HL-60/S4 treated with retinoic acid at 250 ng/mL for 4 days and 3 days (cell line): Measurements from ENCODE around the gene PPP1R3G.

Experiments used
- in situ Hi-C: fragments of 300-500 bp; cut with MboI; formaldehyde crosslinking; loops from 2 replicates; pipeline ENCODE4 v1.7.0; 2022; ENCODE audit warnings: low sequenced_read_pairs

Gene PPP1R3G

DNA sequence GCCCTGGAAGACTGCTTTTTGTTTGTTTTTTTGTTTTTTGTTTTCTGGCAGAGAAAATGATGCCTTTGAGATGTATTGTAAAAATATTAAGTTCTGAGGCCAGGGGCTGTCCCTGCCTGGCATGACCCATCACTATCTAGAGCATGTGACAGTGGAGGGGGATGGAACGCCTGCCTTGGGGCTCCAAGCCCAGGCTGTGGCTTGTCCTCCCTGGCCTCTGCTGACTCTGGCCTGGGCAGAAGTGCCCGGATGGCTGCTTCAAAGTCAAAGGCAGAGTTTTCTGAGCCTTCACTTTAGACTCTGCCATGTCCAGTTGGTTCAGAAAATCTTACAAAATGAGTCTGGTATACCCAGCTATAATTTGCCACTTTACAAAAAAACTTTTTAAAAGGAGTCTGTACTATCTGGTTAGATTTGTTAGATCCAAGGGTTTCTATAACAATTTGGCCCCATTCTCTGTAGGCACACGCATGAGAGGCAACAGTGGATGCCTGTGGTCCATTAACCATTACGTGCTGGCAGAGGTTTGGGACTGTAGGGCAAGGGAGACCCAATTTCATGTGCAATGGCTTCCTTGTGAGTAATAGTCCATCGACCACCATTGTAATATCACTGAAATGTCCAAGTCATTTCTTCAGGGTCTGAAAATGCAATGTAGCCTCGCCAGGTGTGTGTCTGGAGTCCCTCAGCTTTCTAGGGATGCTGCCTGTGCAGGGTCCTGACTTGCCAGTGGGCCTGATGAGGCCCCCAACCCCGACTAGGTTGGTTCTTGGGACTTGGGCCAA is 8.3 kb downstream of the PPP1R3G start:
- in situ Hi-C loops: no loop called here

DNA sequence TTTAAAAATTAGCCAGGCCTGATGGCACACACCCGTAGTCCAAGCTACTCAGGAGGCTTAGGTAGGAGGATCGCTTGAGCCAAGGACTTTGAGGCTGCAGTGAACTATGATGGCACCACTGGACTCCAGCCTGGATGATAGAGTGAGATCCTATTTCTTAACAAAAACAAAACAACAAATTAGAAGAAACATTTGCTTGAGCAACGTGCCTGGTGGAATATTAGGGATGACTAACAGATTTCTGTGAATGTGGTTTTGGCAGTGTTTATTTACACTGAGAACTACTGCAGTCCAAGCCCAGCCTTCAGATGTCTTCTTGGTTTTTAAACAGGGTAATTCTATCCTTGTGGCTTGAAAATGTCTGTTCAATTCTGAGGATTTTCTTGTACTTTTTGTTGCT is 9.2 kb downstream of the PPP1R3G start:
- in situ Hi-C loops: no loop called here

DNA sequence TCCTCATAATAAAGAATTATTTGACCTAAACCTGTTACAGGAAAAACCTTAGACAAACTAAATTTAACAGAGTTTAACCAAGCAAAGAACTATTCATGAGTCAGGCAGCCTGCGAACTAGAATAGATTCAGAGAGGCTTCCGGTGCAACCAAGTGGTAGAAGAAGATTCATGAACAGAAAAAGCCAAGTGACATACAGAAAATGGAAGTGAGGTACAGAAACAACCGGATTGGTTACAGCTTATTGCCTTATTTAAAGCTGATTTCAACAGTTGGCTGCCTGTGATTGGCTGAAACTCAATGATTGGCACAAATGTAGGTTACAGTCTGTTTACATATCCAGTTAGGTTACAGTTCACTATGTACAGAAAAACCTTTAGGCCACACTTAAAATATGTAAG is 10.1 kb downstream of the PPP1R3G start:
- in situ Hi-C loops: no loop called here

DNA sequence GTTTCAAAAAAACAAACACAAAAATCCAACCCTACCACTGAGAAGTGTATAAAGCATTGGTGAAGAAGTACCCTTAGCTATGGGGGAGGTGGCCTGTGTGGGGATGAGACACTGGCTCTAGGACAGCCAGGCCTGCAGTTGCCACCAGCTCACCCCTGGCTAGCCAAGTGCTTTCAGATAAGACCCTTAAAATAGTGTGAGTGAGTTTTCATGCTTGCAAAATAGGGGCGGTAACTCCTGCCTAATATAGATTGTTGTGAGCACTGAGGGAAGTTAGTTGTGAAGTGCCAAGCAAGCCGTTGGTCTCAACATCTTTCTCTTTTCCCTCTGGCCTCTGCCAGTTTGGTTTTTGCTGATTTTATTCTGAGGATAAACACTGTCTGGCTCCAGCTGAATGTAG is 11.3 kb downstream of the PPP1R3G start:
- in situ Hi-C loops: no loop called here

DNA sequence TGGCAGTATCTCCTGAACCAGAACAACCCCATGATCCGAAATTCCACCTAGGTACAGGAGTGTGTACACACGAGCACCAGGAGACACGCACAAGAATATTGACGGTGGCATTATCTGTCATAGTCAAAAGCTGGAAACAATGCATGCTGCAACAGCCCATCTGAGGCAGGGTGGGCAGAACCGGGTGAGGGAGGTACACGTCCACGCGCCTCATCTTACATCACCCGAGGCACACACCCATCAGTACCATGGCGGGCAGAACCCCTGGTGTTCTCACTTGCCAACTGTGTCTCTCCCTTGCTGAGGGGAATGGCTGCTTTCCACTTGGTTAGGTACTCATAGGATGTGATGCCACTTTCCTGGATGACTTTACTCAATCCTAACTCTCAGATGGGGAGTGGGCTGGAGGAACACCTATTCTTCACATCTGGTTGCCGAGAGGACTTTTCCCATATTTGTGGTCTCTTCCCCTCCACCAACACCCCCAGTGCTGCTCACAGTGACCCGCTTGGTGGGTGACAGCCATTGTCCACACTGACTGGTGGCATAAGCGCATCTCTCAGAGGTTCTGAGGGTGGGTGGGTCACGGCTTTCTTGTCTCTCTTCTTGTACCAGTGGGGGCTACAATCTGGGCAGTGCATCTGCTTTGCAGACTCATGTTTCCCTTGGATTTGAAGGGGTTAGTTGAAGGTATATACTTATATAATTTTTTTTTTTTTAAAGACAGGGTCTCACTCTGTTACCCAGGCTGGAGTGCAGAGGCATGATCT is 13.5 kb downstream of the PPP1R3G start:
- in situ Hi-C loops: no loop called here

DNA sequence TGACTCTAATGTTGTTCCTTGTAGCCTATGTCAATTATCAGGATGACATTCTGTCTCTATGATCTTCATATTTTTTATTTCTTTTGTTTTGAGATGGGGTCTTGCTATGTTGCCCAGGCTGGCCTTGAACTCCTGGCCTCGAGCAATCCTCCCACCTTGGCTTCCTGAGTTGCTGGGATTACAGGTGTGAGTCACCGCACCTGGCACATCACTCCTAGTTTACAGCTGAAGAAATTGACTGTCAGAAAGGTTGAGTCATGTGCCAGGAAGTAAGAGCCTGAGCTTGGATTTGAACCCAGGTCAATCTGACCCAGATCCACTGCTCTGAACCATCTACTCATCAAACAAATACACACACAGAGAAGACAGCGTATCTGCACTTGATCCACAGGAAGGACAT is 14.4 kb downstream of the PPP1R3G start:
- in situ Hi-C loops: no loop called here

DNA sequence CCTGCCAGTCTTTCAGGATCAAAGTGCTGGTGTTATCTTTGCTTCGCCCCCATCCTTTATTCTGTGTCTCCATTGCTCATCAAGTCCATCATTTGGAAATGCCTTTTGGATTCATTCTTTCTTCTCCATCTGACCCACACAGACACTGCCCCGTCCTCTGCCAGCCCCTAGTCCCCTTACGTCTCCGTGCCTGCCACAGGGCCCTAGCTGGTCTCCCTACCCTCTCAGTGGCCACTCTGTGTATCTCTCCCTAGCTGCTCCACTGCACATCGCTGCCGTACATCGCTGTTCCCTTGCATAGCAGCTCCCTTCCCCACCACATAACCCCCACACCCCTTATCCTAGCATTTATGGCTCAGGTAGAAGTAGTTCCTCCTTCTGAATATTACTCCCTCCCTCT is 15.7 kb downstream of the PPP1R3G start:
- in situ Hi-C loops: no loop called here

DNA sequence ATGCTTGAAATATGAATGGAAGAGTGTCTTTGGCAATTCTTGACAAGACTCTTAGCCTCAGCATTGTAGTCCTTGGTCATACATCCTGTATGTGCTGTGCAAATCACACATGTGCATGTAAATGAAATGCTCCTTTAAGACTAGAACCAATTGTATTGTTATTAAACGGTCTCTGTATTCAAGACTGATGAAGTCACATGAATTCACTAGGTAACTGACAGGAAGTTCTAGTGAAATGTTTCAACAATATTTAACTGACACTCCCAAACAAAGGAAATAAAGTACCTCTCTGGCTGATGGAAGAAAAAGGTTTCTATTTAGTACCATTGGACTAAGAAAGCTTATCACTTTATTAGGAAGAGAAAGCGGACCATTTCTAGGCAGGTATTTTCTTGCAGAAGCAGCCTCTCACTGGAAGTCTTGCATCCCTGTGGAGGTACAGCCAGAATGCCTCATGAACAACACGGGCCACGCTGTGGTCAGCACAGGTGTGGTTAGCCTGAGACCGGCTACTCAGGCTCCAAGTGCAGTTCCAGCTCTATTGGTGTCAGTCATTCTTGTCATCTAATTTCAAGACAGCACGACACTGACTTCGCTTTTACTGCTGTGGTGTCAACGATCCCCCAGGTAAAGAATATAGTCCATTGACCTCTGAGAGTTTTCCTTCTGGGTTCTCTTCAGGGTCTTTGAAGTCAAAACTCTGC is 17.3 kb downstream of the PPP1R3G start:
- in situ Hi-C loops: no loop called here

DNA sequence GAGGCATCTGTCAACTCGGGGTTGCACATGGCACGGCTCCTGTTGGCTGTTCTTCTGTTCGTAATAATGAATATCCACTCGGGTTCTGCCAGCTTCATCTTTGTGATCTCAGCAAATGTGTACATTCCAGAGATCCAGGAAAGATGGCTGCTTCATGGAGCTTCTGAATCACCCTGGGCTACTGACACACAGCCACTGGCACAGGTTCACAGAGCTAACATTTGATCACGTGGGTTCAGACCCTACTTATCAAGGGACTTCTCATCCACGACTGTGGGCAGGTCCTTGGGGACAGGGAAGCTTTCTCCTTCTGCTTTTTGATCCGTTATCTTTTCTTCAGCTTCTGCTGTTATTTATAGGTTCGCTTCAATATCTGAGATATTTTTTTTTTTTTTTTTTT is 18.1 kb downstream of the PPP1R3G start:
- in situ Hi-C loops: no loop called here

DNA sequence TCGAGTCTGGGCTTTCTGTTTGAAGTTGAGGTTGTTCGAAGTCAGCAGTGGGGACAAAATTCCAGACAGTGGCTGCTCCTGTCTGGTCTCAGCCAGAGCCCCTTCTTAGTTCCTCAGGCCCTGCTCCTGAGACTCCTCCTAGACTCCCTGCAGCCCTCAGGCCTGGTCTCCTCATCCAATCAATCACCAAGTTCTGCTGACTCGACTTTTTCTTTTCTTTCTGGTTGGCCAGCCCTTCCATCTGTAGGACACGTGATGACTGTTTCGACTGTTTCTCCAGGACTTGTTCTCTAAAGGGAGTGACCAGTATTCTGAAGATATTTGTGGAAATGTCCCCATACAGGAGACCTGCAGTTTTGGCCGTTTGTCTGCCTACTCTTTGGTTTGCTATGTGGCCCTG is 19.5 kb downstream of the PPP1R3G start:
- in situ Hi-C loops: no loop called here

DNA sequence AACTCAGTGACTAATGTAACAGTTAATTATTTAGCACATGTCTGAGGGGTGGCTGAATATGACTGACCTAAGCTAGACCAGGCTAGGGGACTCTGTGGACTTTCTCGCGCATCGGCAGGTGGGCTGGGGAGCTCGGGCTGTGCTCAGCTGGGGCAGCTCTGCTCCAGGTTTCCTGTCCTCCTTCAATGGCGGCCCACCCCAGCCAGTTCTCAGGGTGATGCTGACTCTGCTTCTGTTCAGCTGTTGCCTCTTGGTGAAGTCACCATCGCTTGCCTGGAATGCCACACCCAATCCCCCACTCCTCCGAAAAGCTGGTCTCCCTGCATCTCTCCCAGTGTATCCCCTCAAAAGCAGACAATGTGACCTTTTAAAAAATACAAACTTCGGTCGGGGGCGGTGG is 20.0 kb downstream of the PPP1R3G start:
- in situ Hi-C loops: no loop called here

DNA sequence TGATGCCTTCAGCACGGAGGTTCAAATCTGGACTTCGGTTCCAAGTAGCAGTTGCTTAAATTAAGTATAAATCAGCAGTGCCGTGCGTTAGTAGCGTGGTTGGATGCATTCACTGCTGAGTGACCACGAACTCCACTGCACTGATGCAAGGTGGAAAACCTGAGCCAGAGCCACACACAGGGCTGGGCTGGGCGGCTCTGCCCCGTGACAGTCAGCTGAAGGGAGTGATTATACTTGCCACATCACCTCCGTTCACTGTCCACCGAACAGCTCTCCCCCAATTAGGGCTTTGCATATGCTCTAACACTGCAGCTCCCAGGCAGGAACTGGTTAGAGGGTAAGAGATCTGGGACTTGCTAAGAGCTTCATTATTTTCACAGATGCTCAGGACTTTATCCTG is 22.2 kb downstream of the PPP1R3G start:
- in situ Hi-C loops: no loop called here

DNA sequence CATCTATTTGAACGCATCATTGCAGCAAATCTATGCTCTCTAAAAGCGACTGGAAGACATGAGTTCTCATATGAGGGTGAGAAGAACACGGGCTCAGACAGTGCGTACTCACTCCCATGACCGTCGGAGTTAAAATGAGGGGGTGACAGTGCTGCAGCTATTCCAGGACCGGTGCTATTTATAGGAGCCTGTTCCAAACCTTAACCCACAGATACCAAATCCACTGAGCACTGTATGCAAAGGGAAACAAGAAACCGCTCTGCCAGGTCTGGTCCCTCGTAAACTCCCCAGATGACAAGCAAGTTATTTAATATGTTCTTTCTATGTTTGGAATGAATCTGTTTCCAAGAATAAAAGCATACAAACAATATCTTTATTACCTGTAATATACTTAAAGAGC is 22.9 kb downstream of the PPP1R3G start:
- in situ Hi-C loops: no loop called here

DNA sequence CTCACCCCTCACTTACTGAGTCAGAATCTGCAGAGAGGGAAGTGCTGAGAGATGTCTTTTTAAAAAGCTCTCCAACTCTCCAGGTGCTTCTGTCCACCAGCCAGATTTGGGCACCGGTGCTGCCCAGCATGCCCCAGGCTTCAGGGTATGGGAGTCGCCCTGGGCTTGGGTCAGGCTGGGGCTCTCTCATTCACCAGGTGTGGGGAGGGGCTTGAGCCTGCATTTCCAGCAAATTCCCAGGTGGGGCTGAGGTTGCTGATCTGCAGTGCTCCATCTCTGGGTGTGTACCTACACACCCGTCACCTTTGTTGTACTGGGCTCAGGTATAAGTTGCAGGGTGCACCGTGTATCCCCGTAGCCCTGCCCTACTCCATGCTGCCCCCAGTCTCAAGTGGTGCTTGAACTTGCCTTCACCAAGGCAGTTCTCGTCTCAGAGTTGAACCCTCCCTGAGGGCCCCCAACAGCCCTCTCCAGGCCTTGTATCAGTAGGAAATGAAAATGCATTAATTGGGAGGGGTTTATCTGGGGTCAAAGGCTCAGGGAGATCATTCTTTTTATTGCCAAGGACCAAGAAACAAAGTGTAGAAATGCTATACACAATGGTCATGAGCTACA is 23.5 kb downstream of the PPP1R3G start:
- in situ Hi-C loops: no loop called here

DNA sequence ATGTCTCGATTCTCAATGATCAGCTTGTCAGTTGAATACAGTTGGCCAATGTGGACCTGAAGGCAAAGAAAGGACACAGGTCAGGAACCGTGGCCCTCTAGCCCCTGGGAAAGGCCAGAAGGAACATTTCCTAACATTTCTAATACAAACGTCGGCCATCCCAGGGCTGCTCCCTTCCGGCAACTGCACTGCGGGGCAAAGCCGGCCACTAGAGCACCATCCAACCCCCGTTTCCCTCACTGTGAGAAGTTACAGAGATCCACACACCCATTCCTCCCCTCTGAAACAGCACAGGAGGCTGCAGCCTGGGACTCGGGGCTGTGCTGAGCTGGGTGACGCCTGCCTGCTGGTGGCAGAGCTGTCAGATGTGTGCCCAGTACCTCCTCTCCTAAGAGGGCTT is 24.3 kb downstream of the PPP1R3G start:
- in situ Hi-C loops: no loop called here

DNA sequence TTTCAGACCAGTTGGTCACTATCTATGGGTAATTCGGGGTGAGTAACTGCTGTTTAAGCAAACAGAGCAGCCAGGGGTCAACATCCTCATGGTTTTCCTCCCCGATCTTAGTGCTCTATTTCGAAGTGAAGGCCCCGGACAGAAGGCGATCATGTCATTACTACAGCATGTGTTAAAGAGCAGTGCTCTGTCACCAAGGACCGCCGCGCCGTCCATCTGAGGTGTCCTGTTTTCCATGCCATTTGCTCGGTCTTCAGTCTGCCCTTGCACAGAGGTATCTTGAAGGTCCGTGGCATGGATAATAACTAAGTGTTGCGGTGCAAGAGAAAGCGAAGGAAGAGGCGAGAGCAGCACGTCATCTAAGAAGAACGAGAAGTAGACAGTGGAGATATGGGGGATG is 25.1 kb downstream of the PPP1R3G start:
- in situ Hi-C loops: no loop called here

DNA sequence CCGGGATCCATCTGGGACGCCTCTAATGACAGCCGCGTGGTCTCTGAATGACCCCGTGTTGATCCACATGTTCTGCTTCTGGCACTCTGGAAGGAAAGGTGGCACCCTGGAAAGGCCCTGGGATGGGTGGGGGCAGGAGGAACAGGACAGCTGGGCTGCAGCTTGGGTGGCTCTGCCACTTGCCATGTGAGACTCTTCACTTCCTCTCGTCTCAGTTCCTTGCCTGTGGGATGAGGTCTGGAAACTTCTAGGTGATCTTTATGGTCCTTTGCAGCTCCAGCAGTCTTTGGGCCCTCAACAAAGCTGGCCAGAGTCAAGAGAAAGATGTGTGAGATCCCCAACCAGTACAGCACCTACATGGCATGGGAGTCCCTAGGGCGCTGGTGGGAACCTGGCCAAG is 26.5 kb downstream of the PPP1R3G start:
- in situ Hi-C loops: no loop called here

DNA sequence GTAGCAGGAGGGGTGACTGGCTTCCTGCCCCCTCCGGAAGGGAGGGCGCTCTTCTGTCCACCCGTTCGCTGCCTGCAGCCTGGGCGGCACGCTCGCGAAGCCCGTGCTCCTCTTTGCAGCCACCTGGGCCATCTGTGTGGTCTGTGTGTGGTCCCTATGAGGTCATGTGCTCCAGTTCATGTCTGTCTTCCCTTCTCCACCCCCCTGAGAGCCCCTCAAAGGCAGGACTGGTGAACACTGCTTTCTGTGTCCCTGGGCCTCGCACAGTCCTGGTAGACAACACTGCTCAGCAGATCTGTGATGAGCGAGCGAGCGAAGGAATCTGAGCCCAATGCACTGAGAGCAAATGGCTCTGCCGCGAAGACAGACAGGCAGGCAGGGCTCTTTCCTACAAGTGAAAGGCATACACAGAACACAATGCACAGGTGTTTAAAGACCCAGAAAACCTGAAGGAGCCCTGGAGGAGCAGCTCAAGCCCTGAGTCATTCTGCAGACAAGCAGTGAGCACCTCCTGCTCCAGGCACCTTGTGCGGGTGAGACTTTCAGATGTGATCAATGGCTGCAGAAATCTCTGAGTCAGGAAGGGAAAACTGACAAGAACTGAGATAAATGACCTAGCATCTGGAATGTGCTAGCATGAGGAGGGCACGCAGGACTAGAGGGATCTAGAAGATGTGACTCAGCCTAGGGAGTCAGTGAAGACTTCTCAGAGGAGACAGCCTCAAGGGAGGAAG is 27.1 kb downstream of the PPP1R3G start:
- in situ Hi-C loops: no loop called here

DNA sequence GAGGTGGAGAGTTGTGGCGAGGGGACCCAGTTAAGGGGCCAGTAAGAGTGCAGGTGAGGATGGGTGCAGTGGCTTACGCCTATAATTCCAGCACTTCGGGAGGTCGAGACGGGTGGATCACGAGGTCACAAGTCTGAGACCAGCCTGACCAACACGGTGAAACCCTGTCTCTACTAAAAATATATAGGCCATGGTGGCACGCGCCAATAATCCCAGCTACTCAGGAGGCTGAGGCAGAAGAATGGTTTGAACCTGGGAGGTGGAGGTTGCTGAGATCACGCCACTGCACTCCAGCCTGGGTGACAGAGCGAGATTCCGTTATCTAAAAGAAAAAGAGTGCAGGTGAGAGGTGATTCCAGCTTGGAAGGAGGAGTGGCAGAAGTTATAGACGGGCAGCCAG is 28.0 kb downstream of the PPP1R3G start:
- in situ Hi-C loops: no loop called here

DNA sequence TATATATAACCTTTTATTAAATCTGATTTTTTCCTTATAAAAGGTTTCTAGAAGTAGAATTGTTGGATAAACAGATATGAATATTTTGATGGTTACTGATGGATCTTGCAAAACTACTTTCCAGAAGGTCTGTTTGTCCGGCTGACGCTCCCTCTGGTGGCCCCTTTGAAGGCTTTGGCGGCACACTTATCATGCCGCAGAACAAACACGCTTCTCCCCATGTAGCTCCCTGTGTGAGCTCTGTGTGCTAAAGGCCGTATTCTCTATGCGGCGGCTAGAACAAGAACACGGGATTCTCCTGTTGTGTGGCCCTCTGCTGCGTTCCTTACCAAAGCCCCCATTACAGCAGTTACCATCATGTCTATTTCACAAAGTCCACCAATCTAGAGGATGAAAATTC is 30.0 kb downstream of the PPP1R3G start:
- in situ Hi-C loops: no loop called here
